HepG2 (cell line): ENCODE results near the gene MAN2B2. TPM values are rescaled to one million over a fixed set of nuclear protein-coding genes. Genes with fewer than 3 reads are reported as not detected.

Experiments
- ATAC-seq: fragments of 200-7000 bp; cut with Tn5 transposase; 3 replicates; pipeline ENCODE4 v1.9.1; 2020; ENCODE audit warnings: mild to moderate bottlenecking, moderate library complexity
- BruUV-seq: library from RNA; stranded (reverse); fragments of 400-500 nt; replicated peaks from 2 replicates; lab custom pipeline; 2021; lab: Mats Ljungman, UMichigan
- CTCF ChIA-PET: fragments of 300-600 bp; formaldehyde crosslinking; extraction: SDS; loops from one replicate; lab custom pipeline; 2021; ENCODE audit warnings: low total read pairs, inconsistent platforms, low intra/inter-chr PET ratio; lab: Yijun Ruan, JAX
- POLR2A ChIA-PET: fragments of 350-600 bp; sonication (Branson Sonifier 250); formaldehyde crosslinking; loops from one replicate; lab custom pipeline; 2020; ENCODE audit warnings: antibody characterized with exemption, inconsistent platforms; lab: Yijun Ruan, JAX
- DNase-seq: peaks from one replicate; pipeline ENCODE4 v3.0.0-alpha.2; 2015; ENCODE audit warnings: low spot score
- FAIRE-seq: peaks from 3 replicates; lab custom pipeline; 2011; peaks lifted over from hg19 to GRCh38; lab: Jason Lieb, UNC
- H2AFZ ChIP-seq: one replicate; pipeline ENCODE4 v1.6.1; 2011; ENCODE audit warnings: low read length, inconsistent platforms
- H3K27ac ChIP-seq: fragments of 300-600 bp; 3 replicates; pipeline ENCODE4 v1.8.0; 2011; ENCODE audit warnings: mixed run types, mild to moderate bottlenecking, mixed read lengths, low read length, inconsistent platforms; ENCODE audit not compliant: insufficient read depth; ENCODE audit errors: extremely low read length
- H3K27me3 ChIP-seq, 2 experiments: fragments of 200-600 bp in 1 of 2; 2 replicates in 1 of 2; 3 replicates in 1 of 2; pipeline versions ENCODE4 v1.6.0 to v1.8.0; 2011; ENCODE audit warnings: low read length in 2 of 2, mild to moderate bottlenecking in 2 of 2, moderate library complexity in 2 of 2, inconsistent platforms in 1 of 2; ENCODE audit not compliant: insufficient read depth in 2 of 2, control insufficient read depth in 1 of 2
- H3K36me3 ChIP-seq, 2 experiments: fragments of 200-600 bp in 1 of 2; replicated peaks in 1 of 2; 2 replicates in 1 of 2; 3 replicates in 1 of 2; pipeline versions ENCODE4 v1.5.1 to v1.8.0; 2011; ENCODE audit warnings: low read length in 2 of 2, inconsistent platforms in 1 of 2; ENCODE audit not compliant: insufficient read depth in 2 of 2, control insufficient read depth in 1 of 2
- H3K4me1 ChIP-seq: 2 replicates; pipeline ENCODE4 v1.5.1; 2012; ENCODE audit warnings: low read length, inconsistent platforms; ENCODE audit not compliant: insufficient read depth
- H3K4me2 ChIP-seq: 2 replicates; pipeline ENCODE4 v1.6.0; 2011; ENCODE audit warnings: low read depth, low read length, inconsistent platforms
- H3K4me3 ChIP-seq, 3 experiments: fragments of 200-600 bp in 1 of 3; sonication (generic), shearing (Covaris generic) in 1 of 3; replicated peaks in 1 of 3; 2 replicates each; pipeline ENCODE4 v1.5.1; 2011 to 2016; ENCODE audit warnings: low read length in 3 of 3, inconsistent platforms in 2 of 3, low read depth in 2 of 3, mild to moderate bottlenecking in 2 of 3, control low read depth in 1 of 3, mixed read lengths in 1 of 3; ENCODE audit not compliant: insufficient read depth in 1 of 3
- H3K79me2 ChIP-seq: one replicate; pipeline ENCODE4 v1.6.1; 2011; ENCODE audit warnings: low read length, inconsistent platforms; ENCODE audit not compliant: insufficient read depth
- H3K9ac ChIP-seq: 2 replicates; pipeline ENCODE4 v1.6.0; 2011; ENCODE audit warnings: mild to moderate bottlenecking, low read depth, low read length, inconsistent platforms; ENCODE audit not compliant: insufficient read depth
- H3K9me3 ChIP-seq: 2 replicates; pipeline ENCODE4 v1.5.1; 2012; ENCODE audit warnings: mild to moderate bottlenecking, low read length
- H4K20me1 ChIP-seq: 2 replicates; pipeline ENCODE4 v1.6.0; 2011; ENCODE audit warnings: inconsistent platforms, mild to moderate bottlenecking, low read length, moderate library complexity; ENCODE audit not compliant: insufficient read depth
- AHR ChIP-seq: IDR thresholded peaks from 2 replicates; pipeline ENCODE4 v1.6.1; 2018; ENCODE audit warnings: missing genetic modification reagents, missing compliant biosample characterization
- CENPBD1 ChIP-seq: sonication (generic); formaldehyde crosslinking; IDR thresholded peaks from 2 replicates; pipeline ENCODE4 v1.8.0; 2022; ENCODE audit warnings: missing genetic modification reagents, low read depth, mild to moderate bottlenecking, borderline replicate concordance
- ETV6 ChIP-seq: sonication (generic); formaldehyde crosslinking; conservative IDR thresholded peaks from 2 replicates; pipeline ENCODE4 v1.4.0; 2020; ENCODE audit warnings: missing genetic modification reagents
- GABPA ChIP-seq, 2 experiments: IDR thresholded peaks; 2 replicates each; pipeline ENCODE4 v1.6.1; 2011 to 2016; ENCODE audit warnings: low read depth in 2 of 2, low read length in 1 of 2, missing biosample characterization in 1 of 2, missing genetic modification characterization in 1 of 2
- KDM2A ChIP-seq: sonication (generic); formaldehyde crosslinking; IDR thresholded peaks from 2 replicates; pipeline ENCODE4 v1.4.0; 2020; ENCODE audit warnings: low read depth, missing genetic modification reagents, borderline replicate concordance
- MAZ ChIP-seq, 2 experiments: sonication (generic) in 1 of 2; formaldehyde crosslinking in 1 of 2; IDR thresholded peaks; 2 replicates each; pipeline versions ENCODE4 v1.5.0 to v1.6.1; 2012 to 2020; ENCODE audit warnings: low read depth in 2 of 2, mild to moderate bottlenecking in 2 of 2, borderline replicate concordance in 1 of 2, improper control_type of control experiment in 1 of 2, low read length in 1 of 2, missing genetic modification reagents in 1 of 2, moderate library complexity in 1 of 2
- MED13 ChIP-seq: sonication (generic); formaldehyde crosslinking; IDR thresholded peaks from 2 replicates; pipeline ENCODE4 v1.5.0; 2020; ENCODE audit warnings: missing genetic modification reagents
- RFX5 ChIP-seq: IDR thresholded peaks from 2 replicates; pipeline ENCODE4 v1.6.1; 2011; ENCODE audit warnings: low read depth, low read length, improper control_type of control experiment
- SIN3A ChIP-seq: IDR thresholded peaks from 2 replicates; pipeline ENCODE4 v1.6.1; 2011; ENCODE audit warnings: low read depth, mild to moderate bottlenecking, control low read depth, low read length, borderline replicate concordance
- ZBTB21 ChIP-seq: sonication (generic); formaldehyde crosslinking; IDR thresholded peaks from 2 replicates; pipeline ENCODE4 v1.4.0; 2020; ENCODE audit warnings: missing genetic modification reagents
- ZC3H13 ChIP-seq: sonication (generic); formaldehyde crosslinking; IDR thresholded peaks from 2 replicates; pipeline ENCODE4 v1.8.1; 2023; ENCODE audit warnings: mild to moderate bottlenecking, missing genetic modification reagents, moderate library complexity
- ZIK1 ChIP-seq: sonication (generic); formaldehyde crosslinking; IDR thresholded peaks from 2 replicates; pipeline ENCODE4 v1.5.0; 2020; ENCODE audit warnings: mild to moderate bottlenecking, low read depth, missing genetic modification reagents, borderline replicate concordance
- ZNF101 ChIP-seq: sonication (generic); formaldehyde crosslinking; IDR thresholded peaks from 2 replicates; pipeline ENCODE4 v1.4.0; 2020; ENCODE audit warnings: mild to moderate bottlenecking, low read depth, missing genetic modification reagents, borderline replicate concordance
- ZNF253 ChIP-seq: sonication (generic); formaldehyde crosslinking; IDR thresholded peaks from 2 replicates; pipeline ENCODE4 v1.8.0; 2022; ENCODE audit warnings: mild to moderate bottlenecking, missing genetic modification reagents, borderline replicate concordance
- ZNF335 ChIP-seq: sonication (generic); formaldehyde crosslinking; IDR thresholded peaks from 2 replicates; pipeline ENCODE4 v1.4.0; 2020; ENCODE audit warnings: missing genetic modification reagents
- ZNF350 ChIP-seq: sonication (generic); formaldehyde crosslinking; IDR thresholded peaks from 2 replicates; pipeline ENCODE4 v1.4.0; 2020; ENCODE audit warnings: mild to moderate bottlenecking, low read depth, missing genetic modification reagents, borderline replicate concordance
- ZNF460 ChIP-seq: sonication (generic); formaldehyde crosslinking; IDR thresholded peaks from 2 replicates; pipeline ENCODE4 v1.5.1; 2020; ENCODE audit warnings: missing genetic modification reagents, mild to moderate bottlenecking, borderline replicate concordance
- ZNF598 ChIP-seq: sonication (generic); formaldehyde crosslinking; IDR thresholded peaks from 2 replicates; pipeline ENCODE4 v1.5.1; 2020; ENCODE audit warnings: mild to moderate bottlenecking, missing genetic modification reagents, borderline replicate concordance
- ZNF770 ChIP-seq: sonication (generic); formaldehyde crosslinking; IDR thresholded peaks from 2 replicates; pipeline ENCODE4 v1.5.0; 2020; ENCODE audit warnings: mild to moderate bottlenecking, missing genetic modification reagents
- WGBS: methylation state at CpG from one replicate; pipeline ENCODE4 v1.1.6; 2017; ENCODE audit warnings: low lambda C conversion rate; 5-methylcytosine and 5-hydroxymethylcytosine counted together
- in situ Hi-C: cut with HindIII; loops from 2 replicates; pipeline ENCODE4 v1.10.0; 2017; ENCODE audit warnings: low pct_unique_long_range_greater_than_20kb; ENCODE audit not compliant: extremely low pct_ligation_motif_present
- intact Hi-C: fragments of 100-400 bp; cut with micrococcal nuclease; formaldehyde crosslinking; loops from one replicate; pipeline ENCODE4 v1.10.0; 2022; ENCODE audit not compliant: unreplicated experiment
- polyA plus RNA-seq, 8 experiments: library from polyadenylated mRNA; depleted of rRNA in 3 of 8; stranded (reverse) in 7 of 8; unstranded in 1 of 8; fragments of >200 nt; fragmentation: Illumina TruSeq in 4 of 8; extraction: Trizol in 4 of 8; gene quantifications; 2 replicates each; pipeline versions ENCODE4 v1.2.1 to v1.2.3, GENCODE V29; 2011 to 2016; ENCODE audit warnings: low read depth in 4 of 8, missing spikeins in 1 of 8, mixed read lengths in 1 of 8; ENCODE audit not compliant: insufficient read depth in 1 of 8
- total RNA-seq, 5 experiments: library from RNA; depleted of rRNA; stranded (reverse); fragments of >200 nt; fragmentation: Illumina TruSeq; extraction: Trizol; gene quantifications; 2 replicates each; pipeline ENCODE4 v1.2.3, GENCODE V29; 2016; ENCODE audit warnings: low read depth in 1 of 5

The MAN2B2 gene
- total and polyA plus RNA-seq, 2 of the 13 experiments (the other 11 are each of a cell fraction or from before 2014, with no cell fraction given): 4.8 to 5.4 TPM

GRCh38 chr4:6657242-6658208, 82.5 kb downstream of the MAN2B2 start (continued):
- TF ChIP-seq SIN3A (no peak), ZNF598 (CRISPR knock-in tag) (no peak), MAZ (IDR thresholded peaks at IDR 0.05; ENCODE audit: borderline replicate concordance, low read depth, low read length) (no peak), MAZ (CRISPR knock-in tag; IDR thresholded peaks at IDR 0.05; ENCODE audit: low read depth) (no peak), ZNF460 (CRISPR knock-in tag) (no peak), ZNF101 (CRISPR knock-in tag) (no peak), ZNF770 (CRISPR knock-in tag) (no peak), ETV6 (no peak)
- TF ChIP-seq, all 625 proteins: peak for 0

- in situ Hi-C loops (no loop called here), intact Hi-C loops (no loop called here)
- no peaks in the 10 kb centered on the region for H3K9me3 ChIP-seq
- POLR2A ChIA-PET: no interaction called here
- CTCF ChIA-PET: no interaction called here
- FAIRE-seq: no peak
- H2AFZ ChIP-seq: no peak overlapping the region
- no peak for DNase-seq
- no peaks in the 10 kb centered on the region for H3K36me3 ChIP-seq
- H3K27me3 ChIP-seq: no peaks in the 10 kb centered on the region
- BruUV-seq: no TSS peak
- no peak for ATAC-seq
- H3K27ac ChIP-seq: no peak overlapping the region
- H3K4me3 ChIP-seq: no peak overlapping the region
- no peaks in the 10 kb centered on the region for H3K79me2 ChIP-seq
- H3K4me1 ChIP-seq: no peaks in the 10 kb centered on the region
- H4K20me1 ChIP-seq: no peaks in the 10 kb centered on the region
- no peak overlapping the region for H3K9ac ChIP-seq
- H3K4me2 ChIP-seq: no peak overlapping the region
- 88% methylated on average over 7 of the region's 7 CpGs for WGBS
- TF ChIP-seq ZNF350 (CRISPR knock-in tag): no peak
- TF ChIP-seq ZC3H13 (CRISPR knock-in tag): no peak
- TF ChIP-seq KDM2A (CRISPR knock-in tag): no peak
- no peak for TF ChIP-seq ZBTB21 (CRISPR knock-in tag)
- no peak for TF ChIP-seq ZIK1 (CRISPR knock-in tag)
- TF ChIP-seq CENPBD1 (CRISPR knock-in tag): no peak
- TF ChIP-seq ZNF253 (CRISPR knock-in tag): no peak
- TF ChIP-seq ZNF335 (CRISPR knock-in tag): no peak
- no peak for TF ChIP-seq RFX5
- TF ChIP-seq AHR (CRISPR knock-in tag): no peak
- TF ChIP-seq MED13 (CRISPR knock-in tag): no peak
- TF ChIP-seq GABPA (IDR thresholded peaks at IDR 0.05; ENCODE audit: low read depth, low read length): no peak
- TF ChIP-seq GABPA (CRISPR knock-in tag; IDR thresholded peaks at IDR 0.05; ENCODE audit: low read depth): no peak
Measured at GRCh38 chr4:6658209-6658595, 83.2 kb downstream of the MAN2B2 start.
